Measurements from ENCODE around the gene HORMAD2. TPM values are rescaled to one million over a fixed set of nuclear protein-coding genes. Genes with fewer than 3 reads are reported as not detected.

The HORMAD2 gene
- polyA plus RNA-seq, 1 of the 3 experiments (the other 2 are of a cell fraction), result not detected

- DNase-seq, result no peak
- H3K79me2 ChIP-seq (ENCODE audit: insufficient read depth), result no peaks in the 10 kb centered on the region
- H3K27me3 ChIP-seq (ENCODE audit: insufficient read depth), result no peaks in the 10 kb centered on the region
- no peak overlapping the region for H3K27ac ChIP-seq (ENCODE audit: low read depth in 2 of 2, low read length in 1 of 2)
- H3K36me3 ChIP-seq (replicated peaks in 1 of 2; ENCODE audit: control insufficient read depth in 1 of 2, insufficient read depth in 2 of 2, low read length in 1 of 2), result no peaks in the 10 kb centered on the region
- peaks cover 8% of the 10 kb centered on the region for H3F3A ChIP-seq (replicated peaks; ENCODE audit: insufficient read depth)
- CTCF ChIA-PET, result no interaction called here
- H4K20me1 ChIP-seq (ENCODE audit: insufficient read depth), result no peaks in the 10 kb centered on the region
- no peak for TF ChIP-seq NFIC (IDR thresholded peaks at IDR 0.05; ENCODE audit: borderline replicate concordance)
- TF ChIP-seq REST (IDR thresholded peaks at IDR 0.05; ENCODE audit: low read depth, low read length), result no peak
- no peak for TF ChIP-seq RXRA (IDR thresholded peaks at IDR 0.05; ENCODE audit: borderline replicate concordance, low read depth)
- no peak for TF ChIP-seq RCOR1 (IDR thresholded peaks at IDR 0.05; ENCODE audit: low read length)
- no peak for TF ChIP-seq ELF1 (IDR thresholded peaks at IDR 0.05)
- no peak for TF ChIP-seq CTCF (IDR thresholded peaks at IDR 0.05)
- TF ChIP-seq EZH2phosphoT487 (IDR thresholded peaks at IDR 0.05; ENCODE audit: borderline replicate concordance, low read depth), result no peak
- TF ChIP-seq RFX5 (IDR thresholded peaks at IDR 0.05; ENCODE audit: low read length), result no peak
- H2AFZ ChIP-seq (ENCODE audit: low read depth), result no peak overlapping the region
- peaks cover 0 to 8% of the 10 kb centered on the region in 2 experiments; a peak in 2 of 4 replicates for H3K4me1 ChIP-seq (ENCODE audit: control insufficient read depth in 1 of 2, insufficient read depth in 2 of 2, low read depth in 1 of 2, low read length in 1 of 2)
- H3K9me2 ChIP-seq, result no peaks in the 10 kb centered on the region
- no peak overlapping the region for H3K4me3 ChIP-seq (ENCODE audit: low read depth in 2 of 2, low read length in 1 of 2)
- H3K9ac ChIP-seq, result no peak overlapping the region
- POLR2A ChIA-PET, result no interaction called here
- no peaks in the 10 kb centered on the region for H3K9me3 ChIP-seq
- no peak overlapping the region for H3K4me2 ChIP-seq
Observed at GRCh38 chr22:30219668-30220278, 139.5 kb downstream of the HORMAD2 start.

- H3K36me3 ChIP-seq (replicated peaks in 1 of 2; ENCODE audit: control insufficient read depth in 1 of 2, insufficient read depth in 2 of 2, low read length in 1 of 2), result no peaks in the 10 kb centered on the region
- TF ChIP-seq CHD2 (IDR thresholded peaks at IDR 0.05; ENCODE audit: low read length, partially characterized antibody), result no peak
- no peak for TF ChIP-seq TAF1 (IDR thresholded peaks at IDR 0.05; ENCODE audit: borderline replicate concordance, low read depth, low read length)
- no peak for TF ChIP-seq FOXM1 (IDR thresholded peaks at IDR 0.05; ENCODE audit: low read depth)
- TF ChIP-seq TCF12 (IDR thresholded peaks at IDR 0.05), result no peak
- no peak for TF ChIP-seq IRF3 (IDR thresholded peaks at IDR 0.05; ENCODE audit: low read depth, low read length)
- no peak for TF ChIP-seq FOSL2 (IDR thresholded peaks at IDR 0.05; ENCODE audit: borderline replicate concordance, low read depth)
- TF ChIP-seq RAD21 (IDR thresholded peaks at IDR 0.05; ENCODE audit: low read length), result no peak
- no peak for TF ChIP-seq TEAD4 (IDR thresholded peaks at IDR 0.05; ENCODE audit: borderline replicate concordance, insufficient read depth)
- no peak for TF ChIP-seq CTCF (IDR thresholded peaks at IDR 0.05)
- TF ChIP-seq USF1 (IDR thresholded peaks at IDR 0.05; ENCODE audit: borderline replicate concordance, low read depth), result no peak
- no peak for TF ChIP-seq RFX5 (IDR thresholded peaks at IDR 0.05; ENCODE audit: low read length)
- H3K4me1 ChIP-seq (ENCODE audit: control insufficient read depth in 1 of 2, insufficient read depth in 2 of 2, low read depth in 1 of 2, low read length in 1 of 2), result peaks cover 0 to 8% of the 10 kb centered on the region in 2 experiments; a peak in 1 of 4 replicates
- 82% methylated on average over 7 of the region's 7 CpGs for WGBS (ENCODE audit: low lambda C conversion rate)
- no peaks in the 10 kb centered on the region for H3K9me3 ChIP-seq
- no peak overlapping the region for H3K27ac ChIP-seq (ENCODE audit: low read depth in 2 of 2, low read length in 1 of 2)
- no peak overlapping the region for H3K4me3 ChIP-seq (ENCODE audit: low read depth in 2 of 2, low read length in 1 of 2)
- DNase-seq, result no peak
- no peak overlapping the region for H3K9ac ChIP-seq
- H3K9me2 ChIP-seq, result no peaks in the 10 kb centered on the region
- H3K27me3 ChIP-seq (ENCODE audit: insufficient read depth), result no peaks in the 10 kb centered on the region
- no peaks in the 10 kb centered on the region for H4K20me1 ChIP-seq (ENCODE audit: insufficient read depth)
- ChIA-PET CTCF (no interaction called here), POLR2A (no interaction called here)
- no peaks in the 10 kb centered on the region for H3K79me2 ChIP-seq (ENCODE audit: insufficient read depth)
- H2AFZ ChIP-seq (ENCODE audit: low read depth), result no peak overlapping the region
- H3F3A ChIP-seq (replicated peaks; ENCODE audit: insufficient read depth), result peaks cover 8% of the 10 kb centered on the region
- H3K4me2 ChIP-seq, result no peak overlapping the region
Observed at GRCh38 chr22:30220338-30221012, 140.2 kb downstream of the HORMAD2 start.
